Measurements from ENCODE around the gene ATG7. TPM values are rescaled to one million over a fixed set of nuclear protein-coding genes. Genes with fewer than 3 reads are reported as not detected.

Gene ATG7
- total and polyA plus RNA-seq, 8 donors, result 25.0 to 73.3 (median 29.6) TPM

DNA sequence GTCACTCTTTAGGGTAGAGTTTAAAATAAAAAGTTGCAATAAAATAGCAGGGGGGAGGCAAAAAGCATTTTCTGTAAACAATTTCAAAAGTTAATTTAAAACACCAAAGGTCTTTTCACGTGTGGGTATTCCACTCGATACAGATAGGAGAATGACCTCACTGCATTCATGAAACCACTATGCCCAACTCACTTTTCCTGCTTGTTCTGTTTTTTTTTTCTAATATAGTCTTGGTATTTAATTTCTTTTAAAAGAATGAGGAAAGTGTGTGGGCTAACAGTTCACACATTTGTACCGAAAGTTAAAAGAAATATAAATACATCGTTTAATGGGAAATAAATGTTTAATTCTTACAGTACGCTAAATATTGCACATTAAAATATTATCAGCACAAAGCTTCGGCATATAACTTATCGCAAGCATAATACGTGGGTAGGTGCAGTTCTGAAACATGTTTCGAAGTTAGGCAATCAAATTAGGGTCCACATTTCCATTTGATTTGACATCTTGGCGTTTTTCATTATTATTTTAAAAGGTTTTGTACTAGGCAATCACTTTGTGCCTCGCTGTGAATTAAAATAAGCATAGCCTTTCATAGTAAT, 330.1 kb downstream of the ATG7 start:
- Histone ChIP-seq H3K9me3 (no peaks in the 10 kb centered on the region), H3K36me3 (peaks cover 0 to 26% of the 10 kb centered on the region in 2 donors), H3K4me1 (peaks cover 8 to 30% of the 10 kb centered on the region in 2 donors), H3K4me3 (no peak overlapping the region), H3K27me3 (no peaks in the 10 kb centered on the region), H3K27ac (peak overlapping the region in 1 of 2 donors; percentile 70)
- no peak for DNase-seq
- ATAC-seq, result no peak
- intact Hi-C loops (cut with DNase I), result no loop called here
- TF ChIP-seq, protein P1, sequence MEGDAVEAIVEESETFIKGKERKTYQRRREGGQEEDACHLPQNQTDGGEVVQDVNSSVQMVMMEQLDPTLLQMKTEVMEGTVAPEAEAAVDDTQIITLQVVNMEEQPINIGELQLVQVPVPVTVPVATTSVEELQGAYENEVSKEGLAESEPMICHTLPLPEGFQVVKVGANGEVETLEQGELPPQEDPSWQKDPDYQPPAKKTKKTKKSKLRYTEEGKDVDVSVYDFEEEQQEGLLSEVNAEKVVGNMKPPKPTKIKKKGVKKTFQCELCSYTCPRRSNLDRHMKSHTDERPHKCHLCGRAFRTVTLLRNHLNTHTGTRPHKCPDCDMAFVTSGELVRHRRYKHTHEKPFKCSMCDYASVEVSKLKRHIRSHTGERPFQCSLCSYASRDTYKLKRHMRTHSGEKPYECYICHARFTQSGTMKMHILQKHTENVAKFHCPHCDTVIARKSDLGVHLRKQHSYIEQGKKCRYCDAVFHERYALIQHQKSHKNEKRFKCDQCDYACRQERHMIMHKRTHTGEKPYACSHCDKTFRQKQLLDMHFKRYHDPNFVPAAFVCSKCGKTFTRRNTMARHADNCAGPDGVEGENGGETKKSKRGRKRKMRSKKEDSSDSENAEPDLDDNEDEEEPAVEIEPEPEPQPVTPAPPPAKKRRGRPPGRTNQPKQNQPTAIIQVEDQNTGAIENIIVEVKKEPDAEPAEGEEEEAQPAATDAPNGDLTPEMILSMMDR (IDR thresholded peaks at IDR 0.05), result no peak

DNA sequence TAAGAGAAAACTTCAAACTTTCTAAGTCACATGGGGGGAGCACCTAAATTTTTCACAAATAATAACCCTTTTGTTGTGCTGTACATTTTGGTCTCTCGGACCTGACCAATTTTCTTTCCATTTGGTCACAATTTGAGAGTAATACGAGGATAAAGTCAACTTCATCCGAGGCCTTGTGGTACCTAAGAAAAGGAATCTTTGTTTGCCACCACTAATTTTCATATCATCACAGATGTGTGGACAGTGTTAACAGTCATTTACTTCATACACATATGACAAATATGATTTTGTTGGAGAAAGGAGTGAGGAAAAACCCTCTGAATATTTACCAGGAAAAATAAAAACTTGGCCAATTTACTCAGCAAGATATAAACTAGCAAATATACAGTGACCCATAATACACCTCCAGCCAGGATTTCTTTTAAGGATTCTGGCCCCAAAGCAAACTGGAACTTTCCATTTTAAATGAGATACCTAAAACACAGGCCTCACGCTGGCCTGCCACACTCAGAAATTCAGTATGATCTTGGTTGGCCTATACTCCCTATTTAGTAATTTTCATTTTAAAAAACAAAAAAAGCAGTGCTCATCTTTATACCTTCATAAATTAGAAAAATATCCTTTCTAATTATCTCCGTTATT, 330.8 kb downstream of the ATG7 start:
- TF ChIP-seq, protein P1 (IDR thresholded peaks at IDR 0.05), result no peak
- DNase-seq (no peak), ATAC-seq (no peak)
- Histone ChIP-seq H3K4me3 (no peak overlapping the region), H3K4me1 (peaks cover 8 to 36% of the 10 kb centered on the region in 2 donors), H3K36me3 (peaks cover 0 to 26% of the 10 kb centered on the region in 2 donors), H3K9me3 (no peaks in the 10 kb centered on the region), H3K27me3 (no peaks in the 10 kb centered on the region), H3K27ac (peak overlapping the region; percentile 68 to 70)
- intact Hi-C loops (cut with DNase I), result no loop called here

DNA sequence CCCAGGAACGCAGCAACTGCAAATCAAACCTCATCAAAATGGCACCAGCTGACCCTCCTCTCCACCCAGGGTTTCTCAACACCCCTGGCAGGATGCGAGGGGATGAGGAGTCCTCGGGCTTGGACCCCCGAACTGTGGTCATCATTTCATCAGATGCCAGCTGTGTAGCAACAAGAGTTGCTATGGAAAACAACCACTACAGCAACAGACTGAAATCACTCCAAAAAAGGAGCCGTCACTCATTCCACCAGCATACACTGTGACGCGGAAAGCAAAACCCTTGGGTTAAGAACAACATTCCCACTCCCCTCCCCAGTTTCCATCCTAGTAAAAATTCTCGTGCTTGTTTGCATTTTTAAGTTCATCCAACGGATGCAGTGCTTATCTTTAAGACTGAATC, 331.4 kb downstream of the ATG7 start:
- TF ChIP-seq, protein P1 (IDR thresholded peaks at IDR 0.05), result no peak
- intact Hi-C loops (cut with DNase I), result no loop called here
- peaks cover 8 to 42% of the 10 kb centered on the region in 2 donors for H3K4me1 ChIP-seq
- H3K27ac ChIP-seq, result peak overlapping the region; percentile 68 to 70
- DNase-seq (peak in 2 of 4 donors; percentile 79 to 92), ATAC-seq (peak; percentile 32)
- peaks cover 0 to 26% of the 10 kb centered on the region in 2 donors for H3K36me3 ChIP-seq
- H3K9me3 ChIP-seq, result no peaks in the 10 kb centered on the region
- H3K4me3 ChIP-seq, result no peak overlapping the region
- no peaks in the 10 kb centered on the region for H3K27me3 ChIP-seq

DNA sequence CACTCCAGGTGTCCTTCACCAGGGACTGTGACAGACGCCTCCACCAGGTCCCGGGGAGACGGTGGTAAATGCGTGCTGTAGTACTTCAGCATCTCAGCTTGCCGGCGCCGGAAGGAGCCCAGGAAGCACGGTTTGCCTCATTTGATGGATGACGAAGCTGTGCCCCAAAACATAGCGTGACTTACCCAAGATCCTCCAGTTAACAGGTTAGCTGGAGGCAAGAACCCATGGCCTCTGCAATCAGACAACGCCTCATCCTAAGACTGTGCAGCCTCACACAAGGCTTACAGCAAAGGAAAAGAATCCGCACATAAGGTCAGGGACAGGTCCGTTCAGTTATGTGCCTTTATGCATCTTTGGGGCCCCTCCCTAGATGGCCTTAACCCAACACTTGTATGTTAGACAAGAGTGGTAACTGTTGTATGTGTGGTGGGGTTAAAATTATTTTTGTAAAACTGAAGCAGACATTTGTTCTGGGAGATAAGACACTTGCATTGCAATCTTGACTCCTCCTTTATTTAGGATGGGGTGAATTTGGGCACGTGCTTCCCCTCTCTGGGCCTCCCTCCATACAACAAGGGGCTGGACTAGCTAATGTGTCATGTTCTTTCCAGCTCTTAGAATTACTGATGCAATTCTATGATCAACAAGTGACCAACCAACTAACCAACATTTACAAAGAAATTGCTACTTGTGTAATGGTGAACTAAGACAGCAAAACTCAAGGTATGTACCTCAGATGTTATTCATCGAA, 332.1 kb downstream of the ATG7 start:
- Histone ChIP-seq H3K4me1 (peaks cover 8 to 49% of the 10 kb centered on the region in 2 donors), H3K27ac (peak overlapping the region; percentile 68 to 70), H3K36me3 (peaks cover 0 to 25% of the 10 kb centered on the region in 2 donors), H3K4me3 (no peak overlapping the region), H3K27me3 (no peaks in the 10 kb centered on the region), H3K9me3 (no peaks in the 10 kb centered on the region)
- ATAC-seq (no peak), DNase-seq (peak in 1 of 4 donors; percentile 41)
- intact Hi-C loops (cut with DNase I), result no loop called here
- TF ChIP-seq, protein P1 (IDR thresholded peaks at IDR 0.05), result no peak

DNA sequence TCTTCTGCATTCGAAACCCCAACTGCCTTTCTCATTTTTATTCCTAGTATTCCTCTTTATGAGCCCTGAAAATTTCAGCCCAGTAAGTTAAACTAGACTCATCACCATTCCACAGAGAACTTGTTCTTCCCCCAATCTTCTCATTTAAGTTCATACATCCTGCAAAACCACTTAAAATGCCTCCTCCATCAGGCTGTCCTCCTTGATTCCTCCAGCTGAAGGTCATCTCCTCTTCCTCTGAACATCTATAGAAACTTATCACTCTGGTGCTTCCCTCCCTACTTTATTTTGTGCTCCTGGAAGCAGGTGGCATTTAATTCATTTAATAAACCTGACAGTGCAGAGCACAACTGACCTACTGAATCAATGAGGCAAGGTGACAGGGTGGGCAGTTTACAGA, 333.2 kb downstream of the ATG7 start:
- TF ChIP-seq, protein P1 (IDR thresholded peaks at IDR 0.05), result no peak
- Histone ChIP-seq H3K36me3 (peaks cover 0 to 14% of the 10 kb centered on the region in 2 donors), H3K4me1 (peaks cover 10 to 42% of the 10 kb centered on the region in 2 donors), H3K27ac (peak overlapping the region in 1 of 2 donors; percentile 53), H3K4me3 (no peak overlapping the region), H3K9me3 (no peaks in the 10 kb centered on the region), H3K27me3 (no peaks in the 10 kb centered on the region)
- DNase-seq (no peak), ATAC-seq (no peak)
- intact Hi-C loops (cut with DNase I), result no loop called here
